ENCODE results near the gene HIVEP3.

The HIVEP3 gene

GRCh38 chr1:41599912-41600311 lies 318.8 kb downstream of the HIVEP3 start:
- peaks cover 9% of the 10 kb centered on the region for H3K36me3 Mint-ChIP-seq (ENCODE audit: low read depth)
- peaks cover 19% of the 10 kb centered on the region for H3K9me3 Mint-ChIP-seq
- no peak for DNase-seq (ENCODE audit: low spot score)
- no peak overlapping the region for H3K27ac Mint-ChIP-seq
- no peak overlapping the region for H3K4me3 Mint-ChIP-seq
- H3K27me3 Mint-ChIP-seq (ENCODE audit: low read depth), result no peaks in the 10 kb centered on the region
- peaks cover 19% of the 10 kb centered on the region for H3K4me1 Mint-ChIP-seq (ENCODE audit: low read depth)

GRCh38 chr1:41598325-41598724 lies 320.4 kb downstream of the HIVEP3 start:
- Mint-ChIP-seq H3K9me3 (peaks cover 14% of the 10 kb centered on the region), H3K27ac (no peak overlapping the region), H3K4me1 (ENCODE audit: low read depth) (peaks cover 19% of the 10 kb centered on the region), H3K36me3 (ENCODE audit: low read depth) (peaks cover 4% of the 10 kb centered on the region), H3K27me3 (ENCODE audit: low read depth) (no peaks in the 10 kb centered on the region), H3K4me3 (no peak overlapping the region)
- DNase-seq (ENCODE audit: low spot score), result no peak

GRCh38 chr1:41592451-41593125 lies 326.1 kb downstream of the HIVEP3 start:
- H3K27ac Mint-ChIP-seq, result no peak overlapping the region
- H3K27me3 Mint-ChIP-seq (ENCODE audit: low read depth), result no peaks in the 10 kb centered on the region
- no peaks in the 10 kb centered on the region for H3K9me3 Mint-ChIP-seq
- H3K4me1 Mint-ChIP-seq (ENCODE audit: low read depth), result peaks cover 9% of the 10 kb centered on the region
- peaks cover 2% of the 10 kb centered on the region for H3K36me3 Mint-ChIP-seq (ENCODE audit: low read depth)
- DNase-seq (ENCODE audit: low spot score), result no peak
- no peak overlapping the region for H3K4me3 Mint-ChIP-seq

DNA sequence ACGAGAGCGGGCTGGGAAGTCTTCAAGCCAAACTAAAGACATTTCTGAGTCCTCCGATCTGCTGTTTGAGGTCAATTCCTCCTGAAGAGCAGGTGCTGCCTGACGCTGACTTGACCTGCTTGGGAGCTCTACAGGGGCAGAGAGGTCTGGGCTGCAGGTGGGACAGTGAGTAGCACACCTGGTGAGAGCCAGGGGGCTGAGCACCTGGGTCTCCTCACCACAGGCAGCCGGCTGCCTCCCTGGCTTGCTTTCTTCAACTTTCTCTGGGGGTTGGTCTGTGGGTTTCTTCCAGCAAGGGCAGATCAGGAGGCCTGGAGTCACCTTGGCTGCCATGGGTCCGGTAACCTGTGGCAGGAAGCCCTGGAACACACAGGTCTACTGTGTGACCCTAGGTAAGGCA lies 326.8 kb downstream of the HIVEP3 start:
- peaks cover 2% of the 10 kb centered on the region for H3K36me3 Mint-ChIP-seq (ENCODE audit: low read depth)
- peaks cover 5% of the 10 kb centered on the region for H3K4me1 Mint-ChIP-seq (ENCODE audit: low read depth)
- H3K9me3 Mint-ChIP-seq, result no peaks in the 10 kb centered on the region
- no peaks in the 10 kb centered on the region for H3K27me3 Mint-ChIP-seq (ENCODE audit: low read depth)
- DNase-seq (ENCODE audit: low spot score), result no peak
- H3K4me3 Mint-ChIP-seq, result no peak overlapping the region
- no peak overlapping the region for H3K27ac Mint-ChIP-seq

DNA sequence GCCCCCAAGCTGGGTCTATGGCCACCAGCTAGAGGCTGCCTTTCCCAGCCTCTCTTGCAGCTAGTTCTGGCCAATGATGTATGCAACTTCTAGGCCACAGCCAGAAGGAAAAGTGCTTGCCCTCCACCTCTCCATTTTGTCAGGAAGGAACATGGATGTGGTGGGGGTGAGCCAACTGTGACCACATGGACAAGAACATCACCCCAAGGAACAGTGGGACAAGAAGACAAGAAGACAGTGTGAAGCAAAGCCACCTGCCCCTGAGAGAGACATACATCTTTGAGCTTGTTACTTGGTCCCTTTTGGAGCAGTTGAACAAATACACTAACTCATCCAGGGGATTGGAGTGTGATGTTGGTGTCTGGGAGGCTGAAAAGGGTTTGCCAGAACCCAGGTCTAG lies 328.4 kb downstream of the HIVEP3 start:
- Mint-ChIP-seq H3K36me3 (ENCODE audit: low read depth) (peaks cover 2% of the 10 kb centered on the region), H3K27me3 (ENCODE audit: low read depth) (no peaks in the 10 kb centered on the region), H3K4me3 (no peak overlapping the region), H3K27ac (no peak overlapping the region), H3K4me1 (ENCODE audit: low read depth) (peaks cover 4% of the 10 kb centered on the region), H3K9me3 (no peaks in the 10 kb centered on the region)
- DNase-seq (ENCODE audit: low spot score), result no peak

- H3K36me3 Mint-ChIP-seq (ENCODE audit: low read depth), result peaks cover 2% of the 10 kb centered on the region
- H3K4me1 Mint-ChIP-seq (ENCODE audit: low read depth), result no peaks in the 10 kb centered on the region
- no peaks in the 10 kb centered on the region for H3K27me3 Mint-ChIP-seq (ENCODE audit: low read depth)
- no peaks in the 10 kb centered on the region for H3K9me3 Mint-ChIP-seq
- H3K4me3 Mint-ChIP-seq, result no peak overlapping the region
- H3K27ac Mint-ChIP-seq, result no peak overlapping the region
- DNase-seq (ENCODE audit: low spot score), result no peak
Measured at GRCh38 chr1:41589395-41589794, 329.3 kb downstream of the HIVEP3 start.

GRCh38 chr1:41588334-41588875 lies 330.3 kb downstream of the HIVEP3 start:
- Mint-ChIP-seq H3K27me3 (ENCODE audit: low read depth) (no peaks in the 10 kb centered on the region), H3K4me1 (ENCODE audit: low read depth) (no peaks in the 10 kb centered on the region), H3K9me3 (no peaks in the 10 kb centered on the region), H3K36me3 (ENCODE audit: low read depth) (peaks cover 9% of the 10 kb centered on the region), H3K4me3 (no peak overlapping the region), H3K27ac (no peak overlapping the region)
- no peak for DNase-seq (ENCODE audit: low spot score)

GRCh38 chr1:41587791-41588190 lies 330.9 kb downstream of the HIVEP3 start:
- no peak overlapping the region for H3K27ac Mint-ChIP-seq
- no peaks in the 10 kb centered on the region for H3K4me1 Mint-ChIP-seq (ENCODE audit: low read depth)
- H3K27me3 Mint-ChIP-seq (ENCODE audit: low read depth), result no peaks in the 10 kb centered on the region
- H3K9me3 Mint-ChIP-seq, result no peaks in the 10 kb centered on the region
- H3K4me3 Mint-ChIP-seq, result no peak overlapping the region
- H3K36me3 Mint-ChIP-seq (ENCODE audit: low read depth), result peaks cover 10% of the 10 kb centered on the region
- DNase-seq (ENCODE audit: low spot score), result no peak

GRCh38 chr1:41586230-41586629 lies 332.5 kb downstream of the HIVEP3 start:
- Mint-ChIP-seq H3K27me3 (ENCODE audit: low read depth) (no peaks in the 10 kb centered on the region), H3K4me1 (ENCODE audit: low read depth) (no peaks in the 10 kb centered on the region), H3K4me3 (no peak overlapping the region), H3K9me3 (no peaks in the 10 kb centered on the region), H3K27ac (no peak overlapping the region), H3K36me3 (ENCODE audit: low read depth) (peaks cover 10% of the 10 kb centered on the region)
- DNase-seq (ENCODE audit: low spot score), result no peak

GRCh38 chr1:41583658-41584547 lies 334.8 kb downstream of the HIVEP3 start:
- no peak for DNase-seq (ENCODE audit: low spot score)
- Mint-ChIP-seq H3K27me3 (ENCODE audit: low read depth) (no peaks in the 10 kb centered on the region), H3K4me3 (no peak overlapping the region), H3K36me3 (ENCODE audit: low read depth) (peaks cover 21% of the 10 kb centered on the region), H3K27ac (no peak overlapping the region), H3K9me3 (no peaks in the 10 kb centered on the region), H3K4me1 (ENCODE audit: low read depth) (peaks cover 7% of the 10 kb centered on the region)

GRCh38 chr1:41582851-41583657 lies 335.7 kb downstream of the HIVEP3 start:
- Mint-ChIP-seq H3K4me3 (no peak overlapping the region), H3K27ac (no peak overlapping the region), H3K36me3 (ENCODE audit: low read depth) (peaks cover 25% of the 10 kb centered on the region), H3K27me3 (ENCODE audit: low read depth) (no peaks in the 10 kb centered on the region), H3K4me1 (ENCODE audit: low read depth) (peaks cover 7% of the 10 kb centered on the region), H3K9me3 (no peaks in the 10 kb centered on the region)
- DNase-seq (ENCODE audit: low spot score), result no peak

GRCh38 chr1:41582351-41582750 lies 336.4 kb downstream of the HIVEP3 start:
- peaks cover 26% of the 10 kb centered on the region for H3K36me3 Mint-ChIP-seq (ENCODE audit: low read depth)

GRCh38 chr1:41582004-41582325 lies 336.8 kb downstream of the HIVEP3 start:
- no peak for DNase-seq (ENCODE audit: low spot score)
- no peaks in the 10 kb centered on the region for H3K9me3 Mint-ChIP-seq
- no peaks in the 10 kb centered on the region for H3K27me3 Mint-ChIP-seq (ENCODE audit: low read depth)
- H3K36me3 Mint-ChIP-seq (ENCODE audit: low read depth), result peaks cover 26% of the 10 kb centered on the region
- H3K27ac Mint-ChIP-seq, result no peak overlapping the region
- no peak overlapping the region for H3K4me3 Mint-ChIP-seq
- H3K4me1 Mint-ChIP-seq (ENCODE audit: low read depth), result peaks cover 10% of the 10 kb centered on the region

More at GRCh38 chr1:41582351-41582750, 336.4 kb downstream of the HIVEP3 start:
- peaks cover 8% of the 10 kb centered on the region for H3K4me1 Mint-ChIP-seq (ENCODE audit: low read depth)
- no peak overlapping the region for H3K4me3 Mint-ChIP-seq
- no peak for DNase-seq (ENCODE audit: low spot score)
- no peaks in the 10 kb centered on the region for H3K27me3 Mint-ChIP-seq (ENCODE audit: low read depth)
- no peaks in the 10 kb centered on the region for H3K9me3 Mint-ChIP-seq
- no peak overlapping the region for H3K27ac Mint-ChIP-seq

Data from T-helper 2 cell treated with Interferon-gamma antibody and Interleukin-4, amounts not matched to agents 5 μg/mL and 100 μg/mL, for 36 hours (primary cell).